ENCODE measurements around the gene LRRC71.

LRRC71 gene

DNA sequence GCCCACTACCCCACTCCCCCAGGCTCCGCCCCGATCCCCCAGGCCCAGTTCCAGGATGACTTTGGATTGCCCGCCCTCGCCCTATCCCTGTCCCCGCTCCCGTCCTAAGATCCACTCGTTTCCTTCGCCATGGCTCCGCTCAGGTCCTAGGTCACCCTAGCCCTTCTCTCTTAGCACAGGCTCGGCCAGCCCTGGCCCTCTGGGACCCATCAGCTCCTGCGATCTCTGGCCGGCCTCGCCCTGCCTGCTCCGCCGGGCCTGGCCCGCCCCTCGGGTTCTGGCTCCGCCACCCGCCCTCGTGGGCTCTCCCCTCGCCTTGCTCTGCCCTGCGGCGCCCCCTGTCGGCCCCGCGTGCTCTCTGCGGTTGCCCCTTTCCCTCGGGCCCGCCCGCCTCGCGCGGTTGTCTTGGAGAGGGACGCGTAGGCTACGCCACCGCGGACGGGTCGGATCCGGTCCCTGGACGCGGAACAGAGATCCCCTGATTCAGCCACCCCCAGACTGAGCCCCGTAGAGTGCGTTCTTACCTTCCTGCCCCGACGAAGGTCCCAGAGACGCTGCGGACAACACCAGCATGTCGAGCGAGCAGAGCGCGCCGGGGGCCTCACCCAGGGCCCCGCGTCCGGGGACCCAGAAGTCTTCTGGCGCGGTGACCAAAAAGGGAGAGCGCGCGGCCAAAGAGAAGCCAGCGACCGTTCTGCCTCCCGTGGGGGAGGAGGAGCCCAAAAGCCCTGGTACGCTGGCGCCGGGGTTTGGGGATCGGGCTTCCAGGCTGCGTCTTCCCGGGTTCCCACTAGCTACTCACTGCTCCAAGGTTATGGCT lies at the start of gene LRRC71:
LRRC71 (plus strand) TSS at position 400 of the 820 bp plus-strand sequence; CDS start at position 572, 172 bp downstream.
- no peak for TF ChIP-seq GATA3 (IDR thresholded peaks at IDR 0.05; ENCODE audit: low read depth, low read length)
- TF ChIP-seq GATA2 (IDR thresholded peaks at IDR 0.05; ENCODE audit: low read depth, low read length), result no peak

GRCh38 chr1:156873659-156874058 lies 46.8 kb upstream of the LRRC71 start:
- no peak for TF ChIP-seq GATA2 (IDR thresholded peaks at IDR 0.05; ENCODE audit: low read depth, low read length)
- TF ChIP-seq GATA3 (IDR thresholded peaks at IDR 0.05; ENCODE audit: low read depth, low read length), result no peak

DNA sequence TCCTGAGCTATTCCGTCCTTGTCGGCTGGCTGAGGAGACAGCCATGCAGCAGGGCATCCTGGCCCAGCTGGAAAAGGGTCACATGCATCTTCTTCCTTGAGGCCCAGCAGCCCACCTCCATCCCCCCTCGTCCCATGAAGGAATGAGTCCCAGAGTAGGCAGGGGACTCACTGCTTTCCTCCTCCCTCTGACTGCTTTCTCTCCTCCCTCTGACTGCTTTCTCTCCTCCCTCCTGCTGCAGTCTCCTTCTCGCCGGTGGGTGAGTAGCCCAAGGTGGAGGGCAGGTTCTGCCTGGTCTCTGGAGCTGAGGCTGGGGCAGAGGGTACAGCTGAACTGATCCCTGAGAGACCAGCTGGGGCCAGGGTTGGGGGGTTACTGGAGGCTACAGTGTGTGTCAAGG lies 46.3 kb upstream of the LRRC71 start:
- no peak for TF ChIP-seq GATA3 (IDR thresholded peaks at IDR 0.05; ENCODE audit: low read depth, low read length)
- no peak for TF ChIP-seq GATA2 (IDR thresholded peaks at IDR 0.05; ENCODE audit: low read depth, low read length)

- TF ChIP-seq GATA3 (IDR thresholded peaks at IDR 0.05; ENCODE audit: low read depth, low read length), result no peak
- no peak for TF ChIP-seq GATA2 (IDR thresholded peaks at IDR 0.05; ENCODE audit: low read depth, low read length)
These were observed 45.7 kb upstream of the LRRC71 start for GRCh38 chr1:156874572-156875340.

GRCh38 chr1:156875341-156875615 lies 45.2 kb upstream of the LRRC71 start:
- TF ChIP-seq GATA3 (IDR thresholded peaks at IDR 0.05; ENCODE audit: low read depth, low read length) (no peak), GATA2 (IDR thresholded peaks at IDR 0.05; ENCODE audit: low read depth, low read length) (no peak)

GRCh38 chr1:156876281-156876680 lies 44.2 kb upstream of the LRRC71 start:
- TF ChIP-seq GATA3 (IDR thresholded peaks at IDR 0.05; ENCODE audit: low read depth, low read length) (no peak), GATA2 (IDR thresholded peaks at IDR 0.05; ENCODE audit: low read depth, low read length) (no peak)

DNA sequence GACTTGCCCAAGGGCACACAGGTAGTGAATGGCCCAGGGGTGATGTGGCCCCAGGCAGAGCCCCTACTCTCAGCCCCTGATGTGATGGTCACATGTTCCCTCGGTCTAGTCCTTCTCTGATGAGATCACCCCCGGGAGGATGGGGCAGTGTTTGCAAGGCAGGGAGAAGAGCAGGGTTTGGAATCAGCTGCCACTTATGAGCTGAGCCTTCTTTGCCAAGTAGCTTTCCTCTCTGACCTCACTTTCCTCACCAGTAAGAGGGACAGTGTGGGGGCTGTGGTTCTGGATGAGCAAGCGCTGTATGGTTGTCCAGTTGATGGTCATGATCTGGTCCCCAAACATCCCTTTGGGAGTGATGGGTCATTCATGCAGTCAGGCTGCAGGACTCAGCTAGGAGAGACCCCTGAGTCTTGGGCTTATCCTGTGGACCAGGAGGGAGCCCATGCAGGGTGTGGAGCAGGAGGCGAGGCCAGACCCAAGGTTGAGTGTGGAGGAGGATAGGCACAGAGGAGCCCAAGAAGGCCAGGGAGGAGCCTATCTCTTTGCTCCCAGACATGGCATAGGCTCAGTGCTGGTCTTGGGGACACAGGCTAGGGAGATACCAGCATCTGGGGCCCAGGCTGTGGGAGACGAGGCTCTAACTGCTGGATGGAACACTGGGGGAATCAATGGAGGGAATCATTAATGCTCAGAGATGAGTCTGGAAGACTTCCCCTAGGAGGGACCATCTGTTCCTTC lies 42.8 kb upstream of the LRRC71 start:
- no peak for TF ChIP-seq GATA3 (IDR thresholded peaks at IDR 0.05; ENCODE audit: low read depth, low read length)
- no peak for TF ChIP-seq GATA2 (IDR thresholded peaks at IDR 0.05; ENCODE audit: low read depth, low read length)

DNA sequence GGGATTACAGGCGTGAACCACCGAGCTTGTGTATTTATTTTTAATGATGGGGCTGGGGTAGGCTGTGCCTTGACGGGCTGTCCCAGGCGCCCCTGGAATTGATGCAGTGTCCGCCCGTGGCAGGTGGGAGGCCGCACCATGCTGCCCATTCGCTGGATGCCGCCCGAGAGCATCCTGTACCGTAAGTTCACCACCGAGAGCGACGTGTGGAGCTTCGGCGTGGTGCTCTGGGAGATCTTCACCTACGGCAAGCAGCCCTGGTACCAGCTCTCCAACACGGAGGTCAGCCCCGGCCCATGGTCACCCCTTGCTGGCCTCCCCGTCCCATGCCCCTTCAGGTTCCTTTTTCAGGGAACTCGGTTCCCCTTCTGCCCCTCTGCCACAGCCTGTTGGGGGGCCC lies 40.6 kb upstream of the LRRC71 start:
- TF ChIP-seq GATA2 (IDR thresholded peaks at IDR 0.05; ENCODE audit: low read depth, low read length) (no peak), GATA3 (IDR thresholded peaks at IDR 0.05; ENCODE audit: low read depth, low read length) (no peak)

- TF ChIP-seq GATA3 (IDR thresholded peaks at IDR 0.05; ENCODE audit: low read depth, low read length) (no peak), GATA2 (IDR thresholded peaks at IDR 0.05; ENCODE audit: low read depth, low read length) (no peak)
These were observed 40.0 kb upstream of the LRRC71 start for GRCh38 chr1:156880473-156880872.

GRCh38 chr1:156881101-156881500 lies 39.3 kb upstream of the LRRC71 start:
- no peak for TF ChIP-seq GATA3 (IDR thresholded peaks at IDR 0.05; ENCODE audit: low read depth, low read length)
- TF ChIP-seq GATA2 (IDR thresholded peaks at IDR 0.05; ENCODE audit: low read depth, low read length), result no peak

- TF ChIP-seq GATA2 (IDR thresholded peaks at IDR 0.05; ENCODE audit: low read depth, low read length) (no peak), GATA3 (IDR thresholded peaks at IDR 0.05; ENCODE audit: low read depth, low read length) (no peak)
These were observed 38.8 kb upstream of the LRRC71 start for GRCh38 chr1:156881663-156882062.

DNA sequence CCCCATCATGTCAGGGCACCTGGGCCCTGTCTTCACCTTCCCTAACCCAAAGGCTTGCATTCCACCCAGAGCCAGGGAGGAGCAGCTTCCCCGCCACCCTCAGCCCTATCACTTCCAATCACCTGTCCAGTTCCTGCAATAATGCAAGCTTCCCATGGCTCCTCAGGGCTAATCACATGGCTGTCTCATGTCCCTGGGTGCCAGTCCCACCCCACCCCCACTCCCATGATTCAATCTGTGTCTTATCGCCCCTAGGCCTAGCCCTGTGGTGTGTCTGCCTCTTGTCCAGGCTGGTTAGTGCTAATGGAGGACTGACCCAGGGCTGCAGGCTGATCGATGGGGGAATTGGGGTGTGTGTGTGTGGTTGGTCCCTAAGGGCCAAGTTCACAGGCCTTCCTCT lies 37.9 kb upstream of the LRRC71 start:
- TF ChIP-seq GATA2 (IDR thresholded peaks at IDR 0.05; ENCODE audit: low read depth, low read length) (peak; percentile 44; the same call in 1 of the 2 replicates), GATA3 (IDR thresholded peaks at IDR 0.05; ENCODE audit: low read depth, low read length) (no peak)

DNA sequence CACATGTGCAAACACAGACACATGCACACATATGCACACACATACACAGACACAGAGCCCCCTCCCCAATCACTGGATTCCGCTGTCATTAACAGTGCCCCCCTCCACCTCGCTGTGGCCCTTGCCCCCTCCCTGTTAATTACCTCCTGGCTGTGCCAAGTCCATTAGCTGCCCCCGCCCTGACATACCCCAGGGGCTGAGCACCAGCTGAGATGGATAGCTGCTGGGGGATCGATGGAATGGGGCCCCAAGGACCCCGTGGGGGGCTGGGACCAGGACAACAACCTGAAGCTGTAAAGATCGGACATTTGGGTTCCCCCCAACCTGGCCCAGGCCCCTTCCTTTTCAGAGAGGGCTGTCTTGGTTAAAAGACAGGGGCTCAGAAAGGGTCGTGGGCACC lies 36.5 kb upstream of the LRRC71 start:
- no peak for TF ChIP-seq GATA2 (IDR thresholded peaks at IDR 0.05; ENCODE audit: low read depth, low read length)
- TF ChIP-seq GATA3 (IDR thresholded peaks at IDR 0.05; ENCODE audit: low read depth, low read length), result no peak

GRCh38 chr1:156884560-156885184 lies 35.8 kb upstream of the LRRC71 start:
- TF ChIP-seq GATA3 (IDR thresholded peaks at IDR 0.05; ENCODE audit: low read depth, low read length), result no peak
- TF ChIP-seq GATA2 (IDR thresholded peaks at IDR 0.05; ENCODE audit: low read depth, low read length), result no peak

Measured in SH-SY5Y (cell line).